SIG-M5 treated with dmso at 0.1 percent for 504 hours (cell line): ENCODE data around the gene GYS2.
A peak's percentile ranks its signal among the peaks of the same experiment; 100 is the strongest.

ENCODE experiments used
- DNase-seq: peaks from one replicate; lab custom pipeline; 2025; ENCODE audit not compliant: unreplicated experiment; lab: John Stamatoyannopoulos, UW

GYS2 gene

GRCh38 chr12:21509768-21510167 is 94.9 kb downstream of the GYS2 start:
- no peak for DNase-seq

- no peak for DNase-seq
Measured at GRCh38 chr12:21507849-21508248, 96.8 kb downstream of the GYS2 start.

- no peak for DNase-seq
Measured at GRCh38 chr12:21505888-21506287, 98.8 kb downstream of the GYS2 start.

GRCh38 chr12:21502872-21503271 is 101.8 kb downstream of the GYS2 start:
- no peak for DNase-seq

GRCh38 chr12:21502164-21502496 is 102.5 kb downstream of the GYS2 start:
- DNase-seq = peak; percentile 20

GRCh38 chr12:21501258-21502163 is 103.1 kb downstream of the GYS2 start, which contains the start of the genes GOLT1B and RECQL:
Gene GOLT1B, plus strand, starts transcription at chr12:21501789. Its CDS starts 135 bp downstream, at chr12:21501924.
Gene RECQL, minus strand, starts transcription at chr12:21501635. Its CDS starts 2,065 bp downstream, at chr12:21499570.
- peak; percentile 99 for DNase-seq

- DNase-seq = no peak
Measured at GRCh38 chr12:21500786-21501257, 103.8 kb downstream of the GYS2 start.

- no peak for DNase-seq
Measured at GRCh38 chr12:21499765-21500164, 104.9 kb downstream of the GYS2 start.
